ENCODE measurements around the gene DCD. TPM values are rescaled to one million over a fixed set of nuclear protein-coding genes. Genes with fewer than 3 reads are reported as not detected.
A peak's percentile ranks its signal among the peaks of the same experiment; 100 is the strongest.
"Not testable (repeated sequence)": the region's sequence is repeated elsewhere in the genome, so short reads cannot be mapped to it uniquely, and the experiment has no call there.

Gene DCD
- total and polyA plus RNA-seq, 4 experiments from 2014 or later: not detected

DNA sequence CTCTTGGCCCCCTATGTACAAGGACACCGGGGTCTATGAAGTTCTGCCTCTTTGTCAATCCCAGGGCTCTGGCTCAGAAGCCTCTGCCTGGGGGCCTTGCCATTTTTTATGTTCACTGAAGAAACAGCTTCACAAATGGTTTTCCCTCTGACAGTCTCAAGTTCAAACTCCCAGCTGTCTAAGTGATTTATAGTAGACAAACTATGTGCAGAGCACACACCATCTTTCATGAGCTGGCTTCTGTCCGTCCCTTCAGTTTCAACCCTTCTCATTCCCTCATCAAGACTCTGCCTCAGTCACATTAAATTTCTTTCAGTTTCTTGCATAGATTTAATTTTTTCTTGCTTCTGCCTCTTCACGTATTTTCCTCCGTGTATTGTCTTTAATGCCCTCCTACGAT, 2.7 kb upstream of the DCD start:
- no peaks in the 10 kb centered on the region for H3K27me3 ChIP-seq (ENCODE audit: insufficient read depth, low read length)
- intact Hi-C loops (cut with micrococcal nuclease): no loop called here
- Mint-ChIP-seq H3K4me3 (no peak overlapping the region), H3K4me1 (no peaks in the 10 kb centered on the region), H3K27me3 (peaks cover 28 to 40% of the 10 kb centered on the region in 2 donors), H3K27ac (no peak overlapping the region), H3K36me3 (no peaks in the 10 kb centered on the region), H3K9me3 (no peaks in the 10 kb centered on the region)
- H3K27ac ChIP-seq (ENCODE audit: low read depth, low read length): no peak overlapping the region
- H3K36me3 ChIP-seq (ENCODE audit: insufficient read depth, low read length): no peaks in the 10 kb centered on the region
- no peak for DNase-seq
- H3K4me1 ChIP-seq (ENCODE audit: insufficient read depth, low read length): no peaks in the 10 kb centered on the region
- CTCF ChIA-PET (ENCODE audit: partially characterized antibody): no interaction called here
- H3K9me3 ChIP-seq (ENCODE audit: control insufficient read depth in 1 of 2, low read length in 2 of 2): no peaks in the 10 kb centered on the region
- no peak overlapping the region for H3K4me3 ChIP-seq (ENCODE audit: low read length in 2 of 2)
- POLR2A ChIA-PET (ENCODE audit: partially characterized antibody): no interaction called here

DNA sequence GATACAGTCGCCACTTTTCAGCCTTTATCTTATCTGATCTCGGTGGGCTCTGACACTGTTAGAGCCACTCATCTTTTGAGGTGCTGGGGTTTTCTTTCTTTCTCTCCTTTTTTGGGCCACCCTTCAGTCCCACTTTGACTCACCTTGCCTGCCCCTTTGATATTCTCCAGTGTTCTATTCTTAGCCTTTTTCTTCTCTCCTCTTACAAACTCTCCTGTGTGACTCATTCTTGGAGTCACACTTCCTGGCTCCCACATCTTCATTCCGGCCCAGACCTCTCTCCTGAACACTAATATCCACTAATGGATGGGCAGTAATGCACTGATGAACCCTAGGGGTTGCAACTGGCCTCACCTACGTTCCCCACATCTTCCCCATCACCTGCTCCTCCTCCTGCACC, 2.2 kb upstream of the DCD start:
- DNase-seq: no peak
- Mint-ChIP-seq H3K27ac (no peak overlapping the region), H3K27me3 (peaks cover 28 to 40% of the 10 kb centered on the region in 2 donors), H3K9me3 (no peaks in the 10 kb centered on the region), H3K4me3 (no peak overlapping the region), H3K4me1 (no peaks in the 10 kb centered on the region), H3K36me3 (no peaks in the 10 kb centered on the region)
- Histone ChIP-seq H3K4me1 (ENCODE audit: insufficient read depth, low read length) (no peaks in the 10 kb centered on the region), H3K27ac (ENCODE audit: low read depth, low read length) (no peak overlapping the region), H3K4me3 (ENCODE audit: low read length in 2 of 2) (no peak overlapping the region), H3K27me3 (ENCODE audit: insufficient read depth, low read length) (no peaks in the 10 kb centered on the region), H3K9me3 (ENCODE audit: control insufficient read depth in 1 of 2, low read length in 2 of 2) (no peaks in the 10 kb centered on the region), H3K36me3 (ENCODE audit: insufficient read depth, low read length) (no peaks in the 10 kb centered on the region)
- intact Hi-C loops (cut with micrococcal nuclease): no loop called here
- ChIA-PET POLR2A (ENCODE audit: partially characterized antibody) (no interaction called here), CTCF (ENCODE audit: partially characterized antibody) (interaction anchor here (1.7 kb wide), 1 partner anchor 8 kb away, joined by 6 read pairs; no protein-coding TSS in a partner anchor)

DNA sequence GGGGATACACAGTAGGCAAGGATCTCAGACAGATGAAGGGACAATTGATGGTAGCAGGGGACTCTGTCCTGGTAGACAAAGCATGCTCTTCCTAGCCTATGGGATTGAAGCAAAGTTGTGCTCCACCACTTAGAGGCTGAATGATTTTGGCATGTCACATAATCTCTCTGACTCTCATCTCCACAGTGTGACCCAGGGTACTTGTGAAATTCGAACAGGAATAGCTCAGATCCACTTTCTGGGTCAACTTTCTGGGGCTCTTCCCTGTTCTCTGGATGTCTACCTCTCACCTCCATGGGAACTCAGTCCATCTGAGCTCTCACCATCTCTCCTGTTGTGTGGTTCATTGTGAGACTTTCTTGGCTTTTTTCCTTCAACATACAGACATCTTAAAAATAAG, 1.7 kb upstream of the DCD start:
- DNase-seq: no peak
- H3K27ac ChIP-seq (ENCODE audit: low read depth, low read length): no peak overlapping the region
- CTCF ChIA-PET (ENCODE audit: partially characterized antibody): interaction anchor here (1.7 kb wide), 1 partner anchor 9 kb away, joined by 6 read pairs; no protein-coding TSS in a partner anchor
- no peaks in the 10 kb centered on the region for H3K9me3 ChIP-seq (ENCODE audit: control insufficient read depth in 1 of 2, low read length in 2 of 2)
- no peaks in the 10 kb centered on the region for H3K36me3 Mint-ChIP-seq
- POLR2A ChIA-PET (ENCODE audit: partially characterized antibody): interaction anchor here (0.6 kb wide), 1 partner anchor 84 kb away, joined by 3 read pairs; no protein-coding TSS in a partner anchor
- intact Hi-C loops (cut with micrococcal nuclease): no loop called here
- H3K4me3 Mint-ChIP-seq: no peak overlapping the region
- H3K4me1 Mint-ChIP-seq: no peaks in the 10 kb centered on the region
- no peaks in the 10 kb centered on the region for H3K4me1 ChIP-seq (ENCODE audit: insufficient read depth, low read length)
- H3K27me3 ChIP-seq (ENCODE audit: insufficient read depth, low read length): peaks cover 4% of the 10 kb centered on the region
- H3K4me3 ChIP-seq (ENCODE audit: low read length in 2 of 2): no peak overlapping the region
- peaks cover 28 to 41% of the 10 kb centered on the region in 2 donors for H3K27me3 Mint-ChIP-seq
- H3K27ac Mint-ChIP-seq: no peak overlapping the region
- H3K9me3 Mint-ChIP-seq: no peaks in the 10 kb centered on the region
- H3K36me3 ChIP-seq (ENCODE audit: insufficient read depth, low read length): no peaks in the 10 kb centered on the region

DNA sequence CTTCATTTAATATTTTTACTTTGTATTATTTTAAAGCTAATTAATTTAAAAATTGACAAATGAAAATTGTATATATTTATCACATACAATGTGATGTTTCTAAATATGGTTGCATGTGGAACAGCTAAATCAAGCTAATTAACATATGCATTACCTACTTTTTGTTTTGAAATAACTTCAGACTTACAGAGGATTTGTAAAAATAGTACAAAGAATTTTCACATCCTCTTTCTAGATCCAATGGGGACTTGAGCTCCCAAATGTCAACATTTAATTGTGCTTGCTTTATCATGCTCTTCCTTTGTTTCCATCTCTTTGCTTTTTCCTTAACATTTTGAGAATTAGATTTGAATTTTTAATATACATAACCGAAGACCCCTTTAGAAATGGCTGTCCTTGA, 6.6 kb downstream of the DCD start:
- Mint-ChIP-seq H3K4me1 (no peaks in the 10 kb centered on the region), H3K36me3 (no peaks in the 10 kb centered on the region), H3K27me3 (peaks cover 14 to 17% of the 10 kb centered on the region in 2 donors), H3K27ac (no peak overlapping the region), H3K4me3 (no peak overlapping the region), H3K9me3 (peaks cover 0 to 5% (median 0%) of the 10 kb centered on the region in 8 donors)
- Histone ChIP-seq H3K4me1 (ENCODE audit: insufficient read depth, low read length) (no peaks in the 10 kb centered on the region), H3K27me3 (ENCODE audit: insufficient read depth, low read length) (peaks cover 4% of the 10 kb centered on the region), H3K4me3 (ENCODE audit: low read length in 2 of 2) (no peak overlapping the region), H3K9me3 (ENCODE audit: control insufficient read depth in 1 of 2, low read length in 2 of 2) (no peaks in the 10 kb centered on the region), H3K36me3 (ENCODE audit: insufficient read depth, low read length) (no peaks in the 10 kb centered on the region), H3K27ac (ENCODE audit: low read depth, low read length) (no peak overlapping the region)
- POLR2A ChIA-PET (ENCODE audit: partially characterized antibody): no interaction called here
- CTCF ChIA-PET (ENCODE audit: partially characterized antibody): interaction anchor here (1.4 kb wide), 1 partner anchor 17 kb away, joined by 3 read pairs; no protein-coding TSS in a partner anchor
- DNase-seq: no peak
- intact Hi-C loops (cut with micrococcal nuclease): no loop called here

DNA sequence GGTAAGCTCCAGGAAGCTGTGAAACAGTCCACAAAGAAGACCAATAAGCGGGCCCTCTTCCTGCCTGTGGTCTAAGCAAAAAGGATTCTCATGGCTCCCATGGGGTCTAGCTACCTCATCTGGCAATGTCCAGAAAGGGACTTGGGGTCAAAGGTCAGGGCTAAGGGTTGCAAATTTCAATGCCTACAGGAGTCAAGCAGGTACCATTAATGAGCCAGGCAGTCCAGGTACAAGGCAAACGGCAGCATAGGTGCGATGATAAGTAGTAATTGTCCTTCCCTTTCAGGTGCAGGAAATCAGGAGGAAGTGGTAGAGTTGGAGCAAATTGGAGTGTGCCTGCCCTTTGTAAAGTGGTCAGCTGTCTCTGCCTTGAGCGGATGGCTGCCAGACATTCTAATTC, 7.1 kb downstream of the DCD start:
- no peak overlapping the region for H3K4me3 ChIP-seq (ENCODE audit: low read length in 2 of 2)
- H3K27me3 ChIP-seq (ENCODE audit: insufficient read depth, low read length): peaks cover 4% of the 10 kb centered on the region
- POLR2A ChIA-PET (ENCODE audit: partially characterized antibody): no interaction called here
- peaks cover 0 to 5% (median 0%) of the 10 kb centered on the region in 8 donors for H3K9me3 Mint-ChIP-seq
- no peak overlapping the region for H3K4me3 Mint-ChIP-seq
- DNase-seq: no peak
- H3K36me3 Mint-ChIP-seq: no peaks in the 10 kb centered on the region
- H3K4me1 Mint-ChIP-seq: no peaks in the 10 kb centered on the region
- H3K27ac Mint-ChIP-seq: no peak overlapping the region
- intact Hi-C loops (cut with micrococcal nuclease): no loop called here
- H3K27ac ChIP-seq (ENCODE audit: low read depth, low read length): no peak overlapping the region
- H3K4me1 ChIP-seq (ENCODE audit: insufficient read depth, low read length): no peaks in the 10 kb centered on the region
- H3K9me3 ChIP-seq (ENCODE audit: control insufficient read depth in 1 of 2, low read length in 2 of 2): no peaks in the 10 kb centered on the region
- no peaks in the 10 kb centered on the region for H3K36me3 ChIP-seq (ENCODE audit: insufficient read depth, low read length)
- H3K27me3 Mint-ChIP-seq: peaks cover 9 to 13% of the 10 kb centered on the region in 2 donors
- CTCF ChIA-PET (ENCODE audit: partially characterized antibody): interaction anchor here (1.4 kb wide), 1 partner anchor 18 kb away, joined by 3 read pairs; no protein-coding TSS in a partner anchor

DNA sequence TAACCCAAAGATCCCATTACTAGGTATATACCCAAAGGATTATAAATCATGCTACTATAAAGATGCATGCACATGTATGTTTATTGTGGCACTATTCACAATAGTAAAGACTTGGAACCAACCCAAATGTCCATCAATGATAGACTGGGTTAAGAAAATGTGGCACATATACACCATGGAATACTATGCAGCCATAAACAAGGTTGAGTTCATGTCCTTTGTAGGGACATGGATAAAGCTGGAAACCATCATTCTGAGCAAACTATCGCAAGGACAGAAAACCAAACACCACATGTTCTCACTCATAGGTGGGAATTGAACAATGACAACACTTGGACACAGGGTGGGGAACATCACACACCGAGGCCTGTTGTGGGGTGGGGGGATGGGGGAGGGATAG, 9.1 kb downstream of the DCD start:
- H3K9me3 ChIP-seq (ENCODE audit: control insufficient read depth in 1 of 2, low read length in 2 of 2); H3K9me3 Mint-ChIP-seq; H3K27ac ChIP-seq (ENCODE audit: low read depth, low read length); H3K4me1 Mint-ChIP-seq; CTCF ChIA-PET (ENCODE audit: partially characterized antibody); H3K4me1 ChIP-seq (ENCODE audit: insufficient read depth, low read length); H3K27ac Mint-ChIP-seq; POLR2A ChIA-PET (ENCODE audit: partially characterized antibody); H3K36me3 ChIP-seq (ENCODE audit: insufficient read depth, low read length); H3K36me3 Mint-ChIP-seq; H3K4me3 ChIP-seq (ENCODE audit: low read length in 2 of 2); intact Hi-C loops (cut with micrococcal nuclease); H3K27me3 ChIP-seq (ENCODE audit: insufficient read depth, low read length); DNase-seq: not testable (repeated sequence)
- Mint-ChIP-seq H3K27me3 (peaks cover 7 to 10% of the 10 kb centered on the region in 2 donors), H3K4me3 (peak overlapping the region in 1 of 8 donors; percentile 38)

DNA sequence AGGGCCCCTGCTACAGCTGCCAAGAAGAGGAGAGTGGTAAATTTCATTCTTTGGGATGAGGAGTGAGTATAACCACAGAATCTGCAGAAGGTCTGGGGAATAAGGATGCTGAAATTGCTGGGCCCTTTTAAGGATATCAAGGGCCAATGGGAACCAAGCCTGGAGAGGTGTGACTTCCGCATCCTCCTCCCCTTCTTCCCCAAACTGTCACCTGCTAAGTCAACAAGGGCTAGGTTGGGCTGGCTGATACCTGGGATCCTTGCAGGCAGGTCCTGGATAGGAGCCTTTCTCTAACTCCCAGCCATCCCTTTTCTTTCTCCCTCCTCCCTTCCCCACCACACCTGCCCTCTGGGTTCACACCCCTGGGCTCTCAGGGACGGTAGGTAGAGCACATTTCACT, 13.4 kb downstream of the DCD start, which contains the start of gene LACRT:
LACRT (minus strand) TSS at position 101 of the 400 bp plus-strand sequence; CDS start at position 47, 54 bp downstream.
- intact Hi-C loops (cut with micrococcal nuclease): no loop called here
- peaks cover 3% of the 10 kb centered on the region for H3K27me3 ChIP-seq (ENCODE audit: insufficient read depth, low read length)
- no peak for DNase-seq
- Mint-ChIP-seq H3K9me3 (peaks cover 0 to 5% (median 0%) of the 10 kb centered on the region in 8 donors), H3K4me1 (peaks cover 0 to 2% (median 0%) of the 10 kb centered on the region in 4 donors), H3K36me3 (no peaks in the 10 kb centered on the region), H3K4me3 (no peak within 1 kb of the TSS), H3K27ac (no peak within 1 kb of the TSS), H3K27me3 (peaks cover 29 to 34% of the 10 kb centered on the region in 2 donors)
- ChIA-PET CTCF (ENCODE audit: partially characterized antibody) (no interaction called here), POLR2A (ENCODE audit: partially characterized antibody) (no interaction called here)
- no peaks in the 10 kb centered on the region for H3K9me3 ChIP-seq (ENCODE audit: control insufficient read depth in 1 of 2, low read length in 2 of 2)
- no peaks in the 10 kb centered on the region for H3K4me1 ChIP-seq (ENCODE audit: insufficient read depth, low read length)
- no peak within 1 kb of the TSS for H3K27ac ChIP-seq (ENCODE audit: low read depth, low read length)
- no peak within 1 kb of the TSS for H3K4me3 ChIP-seq (ENCODE audit: low read length in 2 of 2)
- no peaks in the 10 kb centered on the region for H3K36me3 ChIP-seq (ENCODE audit: insufficient read depth, low read length)

Measured in CD4-positive, alpha-beta memory T cell (primary cell).